ENCODE results near the gene HOXC6.

The HOXC6 gene

GRCh38 chr12:54016478-54016964, 11.7 kb upstream of the HOXC6 start:
- DNase-seq: no peak

- DNase-seq: no peak
These were observed 11.0 kb upstream of the HOXC6 start for GRCh38 chr12:54017027-54017788.

- DNase-seq: peak in 3 of 4 experiments; percentile 32 to 45 (median 38)
These were observed 10.3 kb upstream of the HOXC6 start for GRCh38 chr12:54017878-54018467.

- no peak for DNase-seq
These were observed 9.7 kb upstream of the HOXC6 start for GRCh38 chr12:54018468-54018984.

- no peak for DNase-seq
These were observed 9.0 kb upstream of the HOXC6 start for GRCh38 chr12:54019091-54019811.

- DNase-seq: no peak
These were observed 8.2 kb upstream of the HOXC6 start for GRCh38 chr12:54019924-54020590.

GRCh38 chr12:54020591-54021405, 7.4 kb upstream of the HOXC6 start:
- DNase-seq: no peak

- DNase-seq: no peak
These were observed 6.7 kb upstream of the HOXC6 start for GRCh38 chr12:54021432-54022013.

- no peak for DNase-seq
These were observed 5.0 kb upstream of the HOXC6 start for GRCh38 chr12:54022960-54023884.

- no peak for DNase-seq
These were observed 4.1 kb upstream of the HOXC6 start for GRCh38 chr12:54024127-54024526.

GRCh38 chr12:54024581-54025305, 3.5 kb upstream of the HOXC6 start:
- no peak for DNase-seq

GRCh38 chr12:54025499-54026405, 2.5 kb upstream of the HOXC6 start:
- no peak for DNase-seq

- no peak for DNase-seq
These were observed 1.4 kb upstream of the HOXC6 start for GRCh38 chr12:54026640-54027441.

GRCh38 chr12:54027442-54027786, 826 bp upstream of the HOXC6 start:
- DNase-seq: no peak

- no peak for DNase-seq
These were observed 1.5 kb downstream of the HOXC6 start for GRCh38 chr12:54029529-54030441.

- no peak for DNase-seq
These were observed 2.2 kb downstream of the HOXC6 start for GRCh38 chr12:54030442-54030801.

GRCh38 chr12:54030889-54031471, 2.7 kb downstream of the HOXC6 start:
- no peak for DNase-seq

All from activated naive CD4-positive, alpha-beta T cell (primary cell).